IMR-90 (cell line): ENCODE data around the gene TIAM1. TPM values are rescaled to one million over a fixed set of nuclear protein-coding genes. Genes with fewer than 3 reads are reported as not detected.

ENCODE experiments used
- ATAC-seq: fragments of 200-7000 bp; cut with Tn5 transposase; 2 replicates; pipeline ENCODE4 v1.9.1; 2020; ENCODE audit warnings: low read depth, mild to moderate bottlenecking, moderate library complexity
- BruUV-seq: library from RNA; stranded (reverse); fragments of 400-500 nt; replicated peaks from 2 replicates; lab custom pipeline; 2021; lab: Mats Ljungman, UMichigan
- CTCF ChIA-PET: fragments of 300-600 bp; formaldehyde crosslinking; extraction: SDS; loops from one replicate; lab custom pipeline; 2021; ENCODE audit warnings: antibody characterized with exemption; lab: Yijun Ruan, JAX
- POLR2A ChIA-PET: fragments of 300-600 bp; sonication (Branson Sonifier 250); formaldehyde crosslinking; loops from one replicate; lab custom pipeline; 2022; ENCODE audit warnings: antibody characterized with exemption; ENCODE audit not compliant: unreplicated experiment; lab: Charles Lee
- DNase-seq: peaks from one replicate; pipeline ENCODE4 v3.0.0; 2013
- H2AFZ ChIP-seq: replicated peaks from 2 replicates; pipeline ENCODE3; 2013; ENCODE audit warnings: low read length, mild to moderate bottlenecking; ENCODE audit not compliant: poor library complexity
- H2AK5ac ChIP-seq: 2 replicates; pipeline ENCODE4 v1.6.1; 2013; ENCODE audit warnings: low read depth, low read length, inconsistent platforms
- H2AK9ac ChIP-seq: replicated peaks from 2 replicates; pipeline ENCODE3; 2013; ENCODE audit warnings: mild to moderate bottlenecking, low read depth, low read length, moderate library complexity; ENCODE audit not compliant: poor library complexity
- H2BK120ac ChIP-seq: 2 replicates; pipeline ENCODE4 v1.6.1; 2013; ENCODE audit warnings: low read depth, low read length, inconsistent platforms
- H2BK15ac ChIP-seq: 3 replicates; pipeline ENCODE4 v1.6.1; 2013; ENCODE audit warnings: low read depth, low read length, inconsistent platforms
- H2BK20ac ChIP-seq: 2 replicates; pipeline ENCODE4 v1.6.1; 2013; ENCODE audit warnings: low read depth, mild to moderate bottlenecking, inconsistent platforms, low read length, moderate library complexity
- H2BK5ac ChIP-seq: 2 replicates; pipeline ENCODE4 v1.6.1; 2013; ENCODE audit warnings: mild to moderate bottlenecking, low read depth, low read length, inconsistent platforms; ENCODE audit not compliant: poor library complexity, severe bottlenecking
- H3K14ac ChIP-seq: replicated peaks from 2 replicates; pipeline ENCODE4 v1.6.1; 2013; ENCODE audit warnings: low read depth, low read length, inconsistent platforms
- H3K18ac ChIP-seq: 2 replicates; pipeline ENCODE4 v1.6.1; 2013; ENCODE audit warnings: low read depth, low read length, control low read depth
- H3K23ac ChIP-seq: 2 replicates; pipeline ENCODE4 v1.6.1; 2013; ENCODE audit warnings: low read depth, low read length, inconsistent platforms
- H3K27ac ChIP-seq: 2 replicates; pipeline ENCODE4 v1.5.1; 2013; ENCODE audit warnings: mild to moderate bottlenecking, control low read depth, low read length; ENCODE audit not compliant: insufficient read depth
- H3K27me3 ChIP-seq: 2 replicates; pipeline ENCODE4 v1.6.1; 2013; ENCODE audit warnings: low read length; ENCODE audit not compliant: control insufficient read depth, insufficient read depth
- H3K36me3 ChIP-seq: 2 replicates; pipeline ENCODE4 v1.6.1; 2013; ENCODE audit warnings: low read length, mixed read lengths; ENCODE audit not compliant: control insufficient read depth, insufficient read depth
- H3K4ac ChIP-seq: 2 replicates; pipeline ENCODE4 v1.6.1; 2013; ENCODE audit warnings: low read depth, low read length, inconsistent platforms
- H3K4me1 ChIP-seq: 2 replicates; pipeline ENCODE4 v1.6.1; 2013; ENCODE audit warnings: low read length, mixed read lengths; ENCODE audit not compliant: control insufficient read depth, insufficient read depth
- H3K4me2 ChIP-seq: 2 replicates; pipeline ENCODE4 v1.6.1; 2013; ENCODE audit warnings: low read depth, mild to moderate bottlenecking, control low read depth, low read length, moderate library complexity
- H3K4me3 ChIP-seq: 2 replicates; pipeline ENCODE4 v1.5.1; 2013; ENCODE audit warnings: low read depth, mild to moderate bottlenecking, control low read depth, low read length, moderate library complexity; ENCODE audit not compliant: insufficient read depth
- H3K56ac ChIP-seq: 2 replicates; pipeline ENCODE4 v1.6.1; 2013; ENCODE audit warnings: low read length, inconsistent platforms; ENCODE audit not compliant: insufficient read depth; ENCODE audit errors: extremely low read depth
- H3K79me1 ChIP-seq, 2 experiments: 2 replicates each; pipeline ENCODE4 v1.6.1; 2013; ENCODE audit warnings: low read length in 2 of 2, inconsistent platforms in 1 of 2, low read depth in 1 of 2
- H3K9ac ChIP-seq: 2 replicates; pipeline ENCODE4 v1.6.1; 2013; ENCODE audit warnings: low read depth, low read length, control low read depth
- H3K9me1 ChIP-seq: 2 replicates; pipeline ENCODE4 v1.6.1; 2013; ENCODE audit warnings: low read length, inconsistent platforms; ENCODE audit not compliant: insufficient read depth
- H3K9me3 ChIP-seq: 2 replicates; pipeline ENCODE4 v1.6.1; 2013; ENCODE audit warnings: low read length; ENCODE audit not compliant: control insufficient read depth, insufficient read depth
- H4K20me1 ChIP-seq: 2 replicates; pipeline ENCODE4 v1.6.1; 2013; ENCODE audit warnings: low read length, inconsistent platforms; ENCODE audit not compliant: insufficient read depth
- H4K5ac ChIP-seq: 2 replicates; pipeline ENCODE4 v1.6.1; 2013; ENCODE audit warnings: mild to moderate bottlenecking, low read depth, low read length, control low read depth
- H4K8ac ChIP-seq, 2 experiments: 2 replicates each; pipeline ENCODE4 v1.6.1; 2013; ENCODE audit warnings: low read depth in 2 of 2, low read length in 2 of 2, control low read depth in 1 of 2, inconsistent platforms in 1 of 2
- H4K91ac ChIP-seq: 2 replicates; pipeline ENCODE4 v1.6.1; 2013; ENCODE audit warnings: low read depth, low read length, inconsistent platforms; ENCODE audit not compliant: insufficient read depth
- CEBPB ChIP-seq: IDR thresholded peaks from 2 replicates; pipeline ENCODE4 v1.6.1; 2012; ENCODE audit warnings: low read depth, low read length, improper control_type of control experiment
- MAZ ChIP-seq: IDR thresholded peaks from 2 replicates; pipeline ENCODE4 v1.6.1; 2012; ENCODE audit warnings: low read depth, mild to moderate bottlenecking, low read length, improper control_type of control experiment, moderate library complexity, borderline replicate concordance
- NFE2L2 ChIP-seq: fragments of 150-350 bp; IDR thresholded peaks from 2 replicates; pipeline ENCODE4 v1.6.1; 2016; ENCODE audit warnings: low read depth, mild to moderate bottlenecking, low read length
- RCOR1 ChIP-seq: IDR thresholded peaks from 2 replicates; pipeline ENCODE4 v1.6.1; 2012; ENCODE audit warnings: mild to moderate bottlenecking, low read length, improper control_type of control experiment; ENCODE audit not compliant: insufficient replicate concordance
- SMC3 ChIP-seq: fragments of 150-350 bp; IDR thresholded peaks from 2 replicates; pipeline ENCODE4 v1.6.1; 2016; ENCODE audit warnings: low read depth, mild to moderate bottlenecking, antibody characterized with exemption, low read length, moderate library complexity
- WGBS, 2 experiments: methylation state at CpG; one replicate each; pipeline versions ENCODE4 v1.1.5 to v1.1.7; 2013; ENCODE audit warnings: missing lambda C conversion rate in 2 of 2; ENCODE audit not compliant: insufficient read length in 1 of 2; ENCODE audit errors: extremely low coverage in 2 of 2; 5-methylcytosine and 5-hydroxymethylcytosine counted together
- dilution Hi-C: fragments of 300-500 bp; cut with HindIII; formaldehyde crosslinking; loops from one replicate; pipeline ENCODE4 v1.14.3; 2018; ENCODE audit warnings: low sequenced_read_pairs; ENCODE audit not compliant: unreplicated experiment
- in situ Hi-C: fragments of 300-500 bp; cut with MboI; formaldehyde crosslinking; loops from 3 replicates; pipeline ENCODE4 v1.14.3; 2019; ENCODE audit warnings: low sequenced_read_pairs, inconsistent platforms, mixed read lengths
- intact Hi-C: fragments of 100-400 bp; cut with micrococcal nuclease; formaldehyde crosslinking; loops from 2 replicates; pipeline ENCODE4 v1.10.0; 2022
- polyA plus RNA-seq, 3 experiments: library from polyadenylated mRNA; depleted of rRNA; stranded (reverse); fragments of >200 nt; gene quantifications; 2 replicates each; pipeline ENCODE4 v1.2.3, GENCODE V29; 2012; ENCODE audit warnings: low replicate concordance in 1 of 3
- total RNA-seq: library from RNA; depleted of rRNA; stranded (reverse); fragments of >200 nt; gene quantifications from 2 replicates; pipeline ENCODE4 v1.2.3, GENCODE V29; 2012
- TF ChIP-seq, protein P1 (sequence below): fragments of 150-350 bp; IDR thresholded peaks from 2 replicates; pipeline ENCODE4 v1.6.1; 2016; ENCODE audit warnings: low read depth, mild to moderate bottlenecking, low read length, moderate library complexity, borderline replicate concordance

The TIAM1 gene
- total and polyA plus RNA-seq, 2 of the 4 experiments (the other 2 are of a cell fraction), result 2.9 to 9.3 TPM

DNA sequence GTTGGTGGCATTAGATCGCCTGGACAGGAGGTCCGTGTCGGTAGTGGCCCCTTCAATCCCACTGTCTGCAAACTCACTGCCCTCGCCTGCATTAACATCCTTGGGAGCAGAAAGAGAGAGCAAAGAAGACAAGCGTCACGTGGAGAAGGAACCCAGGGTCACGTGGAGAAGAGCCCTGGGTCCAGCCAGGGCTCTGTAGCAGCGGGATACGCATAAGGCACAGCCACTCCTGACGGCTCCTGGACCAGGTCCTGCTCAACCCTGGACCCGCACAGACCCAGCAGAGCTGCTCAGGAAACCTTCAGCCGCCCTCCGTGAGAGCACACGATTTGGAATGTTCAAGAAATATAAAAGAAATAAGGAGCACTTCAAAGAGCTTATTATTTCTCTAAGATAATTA is 92.0 kb downstream of the TIAM1 start:
- POLR2A ChIA-PET, result no interaction called here
- no peak overlapping the region for H3K4me3 ChIP-seq
- no peak for ATAC-seq

More for the DNA sequence above, 92.0 kb downstream of the TIAM1 start:
- Histone ChIP-seq H3K4me1 (no peaks in the 10 kb centered on the region), H4K20me1 (no peaks in the 10 kb centered on the region), H2BK5ac (no peak overlapping the region), H3K23ac (no peak overlapping the region), H3K27ac (no peak overlapping the region), H2AK5ac (no peak overlapping the region), H4K5ac (no peak overlapping the region), H4K8ac (no peak overlapping the region), H3K27me3 (no peaks in the 10 kb centered on the region; the same call in 1 of the 2 replicates), H4K91ac (no peak overlapping the region), H2AFZ (no peak overlapping the region), H3K9ac (no peak overlapping the region), H2BK20ac (no peak overlapping the region), H2BK120ac (no peak overlapping the region), H3K9me3 (no peaks in the 10 kb centered on the region), H3K9me1 (no peaks in the 10 kb centered on the region), H3K14ac (no peak overlapping the region), H3K79me1 (no peaks in the 10 kb centered on the region), H3K36me3 (no peaks in the 10 kb centered on the region), H3K56ac (no peak overlapping the region), H3K4me2 (no peak overlapping the region), H3K18ac (no peak overlapping the region), H3K4ac (no peak overlapping the region), H2AK9ac (no peak overlapping the region), H2BK15ac (no peak overlapping the region)
- dilution Hi-C loops (no loop called here), in situ Hi-C loops (no loop called here), intact Hi-C loops (no loop called here)
- no CpG with 5 or more reads among the region's 14 CpGs for WGBS, 2 experiments
- CTCF ChIA-PET, result no interaction called here
- no peak for DNase-seq
- TF ChIP-seq, protein P1, sequence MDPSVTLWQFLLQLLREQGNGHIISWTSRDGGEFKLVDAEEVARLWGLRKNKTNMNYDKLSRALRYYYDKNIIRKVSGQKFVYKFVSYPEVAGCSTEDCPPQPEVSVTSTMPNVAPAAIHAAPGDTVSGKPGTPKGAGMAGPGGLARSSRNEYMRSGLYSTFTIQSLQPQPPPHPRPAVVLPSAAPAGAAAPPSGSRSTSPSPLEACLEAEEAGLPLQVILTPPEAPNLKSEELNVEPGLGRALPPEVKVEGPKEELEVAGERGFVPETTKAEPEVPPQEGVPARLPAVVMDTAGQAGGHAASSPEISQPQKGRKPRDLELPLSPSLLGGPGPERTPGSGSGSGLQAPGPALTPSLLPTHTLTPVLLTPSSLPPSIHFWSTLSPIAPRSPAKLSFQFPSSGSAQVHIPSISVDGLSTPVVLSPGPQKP, result no peak
- TF ChIP-seq NFE2L2 (no peak), MAZ (no peak), RCOR1 (no peak), CEBPB (no peak), SMC3 (no peak)
- BruUV-seq, result no TSS peak
